Measurements from ENCODE around the gene UBE2I. TPM values are rescaled to one million over a fixed set of nuclear protein-coding genes. Genes with fewer than 3 reads are reported as not detected.

UBE2I gene
- total RNA-seq, 4 donors from 2014 or later = 55.4 to 110 (median 58.5) TPM

- Histone ChIP-seq H3K9me3 (no peaks in the 10 kb centered on the region), H3K27ac (no peak overlapping the region), H3K27me3 (peaks cover 82% of the 10 kb centered on the region), H3K4me3 (no peak overlapping the region), H3K36me3 (no peaks in the 10 kb centered on the region), H3K4me1 (peaks cover 0 to 10% (median 5%) of the 10 kb centered on the region in 4 donors)
- in situ Hi-C loops (cut with MboI; ENCODE audit: low pct_ligation_motif_present in 1 of 4, low pct_unique_long_range_greater_than_20kb in 1 of 4, low sequenced_read_pairs in 3 of 4) (no loop called here), intact Hi-C loops (cut with DNase I; ENCODE audit: low total_unique reads) (no loop called here)
- TF ChIP-seq, protein P1, sequence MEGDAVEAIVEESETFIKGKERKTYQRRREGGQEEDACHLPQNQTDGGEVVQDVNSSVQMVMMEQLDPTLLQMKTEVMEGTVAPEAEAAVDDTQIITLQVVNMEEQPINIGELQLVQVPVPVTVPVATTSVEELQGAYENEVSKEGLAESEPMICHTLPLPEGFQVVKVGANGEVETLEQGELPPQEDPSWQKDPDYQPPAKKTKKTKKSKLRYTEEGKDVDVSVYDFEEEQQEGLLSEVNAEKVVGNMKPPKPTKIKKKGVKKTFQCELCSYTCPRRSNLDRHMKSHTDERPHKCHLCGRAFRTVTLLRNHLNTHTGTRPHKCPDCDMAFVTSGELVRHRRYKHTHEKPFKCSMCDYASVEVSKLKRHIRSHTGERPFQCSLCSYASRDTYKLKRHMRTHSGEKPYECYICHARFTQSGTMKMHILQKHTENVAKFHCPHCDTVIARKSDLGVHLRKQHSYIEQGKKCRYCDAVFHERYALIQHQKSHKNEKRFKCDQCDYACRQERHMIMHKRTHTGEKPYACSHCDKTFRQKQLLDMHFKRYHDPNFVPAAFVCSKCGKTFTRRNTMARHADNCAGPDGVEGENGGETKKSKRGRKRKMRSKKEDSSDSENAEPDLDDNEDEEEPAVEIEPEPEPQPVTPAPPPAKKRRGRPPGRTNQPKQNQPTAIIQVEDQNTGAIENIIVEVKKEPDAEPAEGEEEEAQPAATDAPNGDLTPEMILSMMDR (IDR thresholded peaks at IDR 0.05) = no peak
- TF ChIP-seq EP300 (IDR thresholded peaks at IDR 0.05; ENCODE audit: low read depth) (no peak), POLR2AphosphoS5 (IDR thresholded peaks at IDR 0.05) (no peak), POLR2A (IDR thresholded peaks at IDR 0.05) (no peak)
- WGBS, 2 donors (ENCODE audit: low coverage in 1 of 2) = 0 to 46% methylated on average over 2 to 17 of the region's 20 CpGs
- DNase-seq = no peak
Measured at GRCh38 chr16:1288813-1289476, 20.5 kb upstream of the UBE2I start.

- no peak overlapping the region for H3K4me3 ChIP-seq
- no peaks in the 10 kb centered on the region for H3K9me3 ChIP-seq
- peaks cover 85% of the 10 kb centered on the region for H3K27me3 ChIP-seq
- in situ Hi-C loops (cut with MboI; ENCODE audit: low pct_ligation_motif_present in 1 of 4, low pct_unique_long_range_greater_than_20kb in 1 of 4, low sequenced_read_pairs in 3 of 4) = no loop called here
- 22% methylated on average over 16 of the region's 17 CpGs; no CpG with 5 or more reads in 1 of the 2 donors for WGBS, 2 donors (ENCODE audit: low coverage in 1 of 2)
- H3K27ac ChIP-seq = no peak overlapping the region
- DNase-seq = no peak
- TF ChIP-seq POLR2AphosphoS5 (IDR thresholded peaks at IDR 0.05) (no peak), EP300 (IDR thresholded peaks at IDR 0.05; ENCODE audit: low read depth) (no peak), POLR2A (IDR thresholded peaks at IDR 0.05) (no peak)
- TF ChIP-seq, protein P1 (IDR thresholded peaks at IDR 0.05) = no peak
- intact Hi-C loops (cut with DNase I; ENCODE audit: low total_unique reads) = no loop called here
- no peaks in the 10 kb centered on the region for H3K36me3 ChIP-seq
- H3K4me1 ChIP-seq = peaks cover 0 to 10% (median 5%) of the 10 kb centered on the region in 4 donors
Measured at GRCh38 chr16:1289477-1289866, 20.0 kb upstream of the UBE2I start.

- intact Hi-C loops (cut with DNase I; ENCODE audit: low total_unique reads) (no loop called here), in situ Hi-C loops (cut with MboI; ENCODE audit: low pct_ligation_motif_present in 1 of 4, low pct_unique_long_range_greater_than_20kb in 1 of 4, low sequenced_read_pairs in 3 of 4) (no loop called here)
- no peaks in the 10 kb centered on the region for H3K36me3 ChIP-seq
- TF ChIP-seq POLR2A (IDR thresholded peaks at IDR 0.05) = no peak
- TF ChIP-seq POLR2AphosphoS5 (IDR thresholded peaks at IDR 0.05) = no peak
- TF ChIP-seq EP300 (IDR thresholded peaks at IDR 0.05; ENCODE audit: low read depth) = no peak
- TF ChIP-seq, protein P1 (IDR thresholded peaks at IDR 0.05) = no peak
- H3K4me3 ChIP-seq = no peak overlapping the region
- no peak overlapping the region for H3K27ac ChIP-seq
- peaks cover 0 to 10% (median 5%) of the 10 kb centered on the region in 4 donors for H3K4me1 ChIP-seq
- no peaks in the 10 kb centered on the region for H3K9me3 ChIP-seq
- 53% methylated on average over 22 of the region's 22 CpGs; no CpG with 5 or more reads in 1 of the 2 donors for WGBS, 2 donors (ENCODE audit: low coverage in 1 of 2)
- DNase-seq = no peak
- H3K27me3 ChIP-seq = peaks cover 86% of the 10 kb centered on the region
Measured at GRCh38 chr16:1290063-1290501, 19.4 kb upstream of the UBE2I start.

- 48 to 49% methylated on average over 4 to 26 of the region's 29 CpGs for WGBS, 2 donors (ENCODE audit: low coverage in 1 of 2)
- Histone ChIP-seq H3K27ac (no peak overlapping the region), H3K4me3 (no peak overlapping the region), H3K27me3 (peaks cover 78% of the 10 kb centered on the region), H3K9me3 (no peaks in the 10 kb centered on the region), H3K36me3 (no peaks in the 10 kb centered on the region), H3K4me1 (peaks cover 0 to 10% (median 5%) of the 10 kb centered on the region in 4 donors)
- intact Hi-C loops (cut with DNase I; ENCODE audit: low total_unique reads) = no loop called here
- DNase-seq = no peak
- no peak for TF ChIP-seq EP300 (IDR thresholded peaks at IDR 0.05; ENCODE audit: low read depth)
- no peak for TF ChIP-seq POLR2A (IDR thresholded peaks at IDR 0.05)
- TF ChIP-seq, protein P1 (IDR thresholded peaks at IDR 0.05) = no peak
- TF ChIP-seq POLR2AphosphoS5 (IDR thresholded peaks at IDR 0.05) = no peak
- in situ Hi-C loops (cut with MboI; ENCODE audit: low pct_ligation_motif_present in 1 of 4, low pct_unique_long_range_greater_than_20kb in 1 of 4, low sequenced_read_pairs in 3 of 4) = no loop called here
Measured at GRCh38 chr16:1290860-1291575, 18.4 kb upstream of the UBE2I start.

Data from transverse colon (tissue), 4 donors.